Gastrocnemius medialis (tissue), 4 donors: ENCODE measurements around the gene ARHGAP11B.
"Not testable (repeated sequence)": the region's sequence is repeated elsewhere in the genome, so short reads cannot be mapped to it uniquely, and the experiment has no call there.

Source experiments
- POLR2A ChIP-seq, 2 donors: fragments of 450-650 bp; IDR thresholded peaks; one replicate each; pipeline ENCODE4 v1.6.1; 2017; ENCODE audit warnings: antibody characterized with exemption in 2 of 2, mild to moderate bottlenecking in 2 of 2, moderate library complexity in 2 of 2
- TF ChIP-seq, protein P1 (sequence below), 5 experiments: fragments of 450-650 bp in 3 of 5; fragments of 200-600 bp in 2 of 5; sonication (generic) in 2 of 5; IDR thresholded peaks in 4 of 5; conservative IDR thresholded peaks in 1 of 5; 1 replicate in 4 of 5; 2 replicates in 1 of 5; pipeline ENCODE4 v1.5.1; 2016 to 2019; ENCODE audit warnings: antibody characterized with exemption in 5 of 5, mild to moderate bottlenecking in 3 of 5, moderate library complexity in 3 of 5

DNA sequence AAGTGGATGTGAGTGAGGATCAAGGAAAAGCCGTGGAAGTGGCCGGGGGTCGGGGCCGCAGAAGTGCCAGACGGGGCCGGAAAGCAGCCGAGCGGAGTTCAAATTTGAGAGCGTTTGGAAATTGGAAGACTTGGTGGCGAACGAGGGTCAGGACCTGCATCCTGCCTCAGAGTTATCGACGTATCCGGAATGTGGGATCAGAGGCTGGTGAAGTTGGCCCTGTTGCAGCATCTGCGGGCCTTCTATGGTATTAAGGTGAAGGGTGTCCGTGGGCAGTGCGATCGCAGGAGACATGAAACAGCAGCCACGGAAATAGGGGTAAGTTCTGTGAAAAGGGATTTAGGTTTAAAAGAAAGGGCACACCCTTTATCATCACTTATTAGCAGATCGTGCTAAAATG is 704 bp downstream of the ARHGAP11B start:
- TF ChIP-seq, protein P1, sequence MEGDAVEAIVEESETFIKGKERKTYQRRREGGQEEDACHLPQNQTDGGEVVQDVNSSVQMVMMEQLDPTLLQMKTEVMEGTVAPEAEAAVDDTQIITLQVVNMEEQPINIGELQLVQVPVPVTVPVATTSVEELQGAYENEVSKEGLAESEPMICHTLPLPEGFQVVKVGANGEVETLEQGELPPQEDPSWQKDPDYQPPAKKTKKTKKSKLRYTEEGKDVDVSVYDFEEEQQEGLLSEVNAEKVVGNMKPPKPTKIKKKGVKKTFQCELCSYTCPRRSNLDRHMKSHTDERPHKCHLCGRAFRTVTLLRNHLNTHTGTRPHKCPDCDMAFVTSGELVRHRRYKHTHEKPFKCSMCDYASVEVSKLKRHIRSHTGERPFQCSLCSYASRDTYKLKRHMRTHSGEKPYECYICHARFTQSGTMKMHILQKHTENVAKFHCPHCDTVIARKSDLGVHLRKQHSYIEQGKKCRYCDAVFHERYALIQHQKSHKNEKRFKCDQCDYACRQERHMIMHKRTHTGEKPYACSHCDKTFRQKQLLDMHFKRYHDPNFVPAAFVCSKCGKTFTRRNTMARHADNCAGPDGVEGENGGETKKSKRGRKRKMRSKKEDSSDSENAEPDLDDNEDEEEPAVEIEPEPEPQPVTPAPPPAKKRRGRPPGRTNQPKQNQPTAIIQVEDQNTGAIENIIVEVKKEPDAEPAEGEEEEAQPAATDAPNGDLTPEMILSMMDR (IDR thresholded peaks at IDR 0.05 in 4 of 5, conservative IDR thresholded peaks at IDR 0.05 in 1 of 5), result not testable (repeated sequence)
- not testable (repeated sequence) for TF ChIP-seq POLR2A (IDR thresholded peaks at IDR 0.05)
